GM18526 (cell line): ENCODE measurements around the gene GFI1.

ENCODE experiments used
- POLR2A ChIP-seq: IDR thresholded peaks from 3 replicates; pipeline ENCODE4 v1.6.1; 2011; ENCODE audit not compliant: insufficient read length; ENCODE audit errors: extremely low read depth

The GFI1 gene

GRCh38 chr1:92447033-92447681 lies 39.6 kb downstream of the GFI1 start:
- TF ChIP-seq POLR2A = no peak

- no peak for TF ChIP-seq POLR2A
Measured at GRCh38 chr1:92446546-92446945, 40.2 kb downstream of the GFI1 start.

- no peak for TF ChIP-seq POLR2A
Measured at GRCh38 chr1:92445865-92446264, 40.9 kb downstream of the GFI1 start.

- no peak for TF ChIP-seq POLR2A
Measured at GRCh38 chr1:92444351-92444750, 42.4 kb downstream of the GFI1 start.

- no peak for TF ChIP-seq POLR2A
Measured at GRCh38 chr1:92443893-92444292, 42.8 kb downstream of the GFI1 start.

- no peak for TF ChIP-seq POLR2A
Measured at GRCh38 chr1:92442351-92442750, 44.4 kb downstream of the GFI1 start.

- TF ChIP-seq POLR2A = no peak
Measured at GRCh38 chr1:92441697-92442342, 44.9 kb downstream of the GFI1 start.

- no peak for TF ChIP-seq POLR2A
Measured at GRCh38 chr1:92441316-92441696, 45.4 kb downstream of the GFI1 start.

- no peak for TF ChIP-seq POLR2A
Measured at GRCh38 chr1:92439291-92439690, 47.4 kb downstream of the GFI1 start.

- TF ChIP-seq POLR2A = no peak
Measured at GRCh38 chr1:92430030-92430429, 56.7 kb downstream of the GFI1 start.

GRCh38 chr1:92425617-92426016 lies 61.1 kb downstream of the GFI1 start:
- TF ChIP-seq POLR2A = no peak
